C1 segment of cervical spinal cord (tissue), 14 donors: ENCODE results near the gene PRKAB2.
A peak's percentile ranks its signal among the peaks of the same experiment; 100 is the strongest.
"Not testable (repeated sequence)": the region's sequence is repeated elsewhere in the genome, so short reads cannot be mapped to it uniquely, and the experiment has no call there.

Experiments used
- DNase-seq, 14 donors: peaks; one replicate each; lab custom pipeline; 2025; lab: John Stamatoyannopoulos, UW

PRKAB2 gene

GRCh38 chr1:147172168-147173016 is at the start of gene PRKAB2:
PRKAB2 (minus strand) TSS chr1:147172470; CDS start chr1:147172144, 326 bp downstream.
- peak; percentile 42 to 98 (median 94) for DNase-seq

GRCh38 chr1:147218606-147219005 is 46.3 kb upstream of the PRKAB2 start:
- DNase-seq: no peak

- DNase-seq: no peak
These were observed 44.9 kb upstream of the PRKAB2 start for GRCh38 chr1:147217141-147217540.

- no peak for DNase-seq
These were observed 43.9 kb upstream of the PRKAB2 start for GRCh38 chr1:147216124-147216523.

- no peak for DNase-seq
These were observed 43.3 kb upstream of the PRKAB2 start for GRCh38 chr1:147215540-147215916.

- no peak for DNase-seq
These were observed 42.7 kb upstream of the PRKAB2 start for GRCh38 chr1:147214842-147215539.

GRCh38 chr1:147214325-147214724 is 42.1 kb upstream of the PRKAB2 start:
- no peak for DNase-seq

- no peak for DNase-seq
These were observed 41.0 kb upstream of the PRKAB2 start for GRCh38 chr1:147213271-147213670.

GRCh38 chr1:147211577-147211976 is 39.3 kb upstream of the PRKAB2 start:
- DNase-seq: no peak

- DNase-seq: no peak
These were observed 38.7 kb upstream of the PRKAB2 start for GRCh38 chr1:147210987-147211386.

GRCh38 chr1:147209825-147210821 is 37.9 kb upstream of the PRKAB2 start:
- DNase-seq: no peak

- no peak for DNase-seq
These were observed 36.3 kb upstream of the PRKAB2 start for GRCh38 chr1:147208619-147209018.

GRCh38 chr1:147207192-147207591 is 34.9 kb upstream of the PRKAB2 start:
- DNase-seq: no peak

GRCh38 chr1:147204080-147204479 is 31.8 kb upstream of the PRKAB2 start:
- no peak for DNase-seq

- no peak for DNase-seq
These were observed 30.3 kb upstream of the PRKAB2 start for GRCh38 chr1:147202576-147202975.

- DNase-seq: no peak
These were observed 29.5 kb upstream of the PRKAB2 start for GRCh38 chr1:147201786-147202185.

- DNase-seq: no peak
These were observed 29.0 kb upstream of the PRKAB2 start for GRCh38 chr1:147201276-147201675.

- DNase-seq: not testable (repeated sequence)
These were observed 25.1 kb upstream of the PRKAB2 start for GRCh38 chr1:147197324-147197723.

GRCh38 chr1:147189514-147189913 is 17.2 kb upstream of the PRKAB2 start:
- peak in 5 of 14 donors; percentile 0 to 37 (median 3) for DNase-seq

- DNase-seq: no peak
These were observed 13.2 kb upstream of the PRKAB2 start for GRCh38 chr1:147185432-147185831.

GRCh38 chr1:147177611-147178380 is 5.5 kb upstream of the PRKAB2 start:
- no peak for DNase-seq
